Ecto neural progenitor cell (in vitro differentiated cells): ENCODE measurements around the gene GNAQ.

ENCODE experiments used
- DNase-seq: peaks from one replicate; pipeline ENCODE4 v3.0.0-alpha.2; 2018; ENCODE audit warnings: low spot score

Gene GNAQ

GRCh38 chr9:77944556-77945243, 86.9 kb downstream of the GNAQ start:
- no peak for DNase-seq

- no peak for DNase-seq
Observed at GRCh38 chr9:77943057-77943456, 88.6 kb downstream of the GNAQ start.

- no peak for DNase-seq
Observed at GRCh38 chr9:77939149-77939668, 92.4 kb downstream of the GNAQ start.

DNA sequence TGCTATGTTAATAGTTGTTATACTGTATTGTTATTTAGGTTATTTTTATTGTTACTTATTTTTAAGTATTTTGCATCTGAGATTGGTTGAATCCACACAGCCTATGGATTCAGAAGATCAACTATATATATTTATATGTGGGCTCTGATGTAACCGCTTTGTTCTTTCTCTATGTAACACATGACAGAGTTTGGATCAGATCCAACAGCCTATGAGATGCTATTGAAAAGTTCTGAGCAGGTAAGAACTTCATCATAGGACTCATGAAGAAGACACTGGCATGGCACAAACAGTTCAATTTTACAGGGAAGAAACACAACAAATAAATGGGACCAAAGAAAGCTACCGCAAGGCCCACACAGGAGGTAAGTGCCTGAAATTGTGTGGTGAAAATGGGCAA, 93.4 kb downstream of the GNAQ start:
- DNase-seq = no peak

DNA sequence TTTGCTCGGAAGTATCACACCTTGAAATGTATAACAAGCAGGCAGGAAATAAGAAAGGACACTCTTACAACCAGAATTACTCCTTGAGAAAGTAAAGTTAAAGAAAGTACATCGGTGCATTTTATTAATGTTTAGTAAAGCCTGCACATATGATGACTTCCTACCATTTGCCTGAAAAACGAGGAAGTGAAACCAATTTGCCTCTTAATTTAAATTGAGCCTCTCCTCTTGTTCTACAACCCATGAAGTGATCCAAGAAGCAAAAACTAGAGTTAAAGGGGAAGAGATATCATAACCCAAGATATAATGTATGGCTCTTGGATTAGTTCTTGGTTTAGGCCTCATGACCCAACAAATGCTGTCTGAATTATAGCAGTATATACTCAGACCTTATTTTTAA, 95.6 kb downstream of the GNAQ start:
- DNase-seq = no peak

DNA sequence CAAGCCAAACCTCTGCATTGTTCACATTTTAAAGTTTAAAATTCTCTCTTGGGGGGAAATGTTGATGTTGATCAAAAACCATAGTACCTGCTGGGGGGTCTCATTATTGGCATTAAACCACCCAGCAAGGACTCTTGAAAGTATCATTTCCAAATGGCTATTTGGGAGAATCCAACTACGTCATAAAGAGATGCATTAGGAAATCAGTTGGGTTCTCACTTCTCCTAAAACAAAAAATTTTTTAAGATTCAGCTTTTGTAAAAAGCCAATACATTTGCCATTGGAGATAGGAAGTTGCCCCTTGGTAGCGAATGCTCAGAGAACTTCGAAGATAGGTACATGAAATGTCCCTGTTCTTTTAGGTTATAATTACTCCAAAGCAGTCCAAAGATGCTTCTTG, 96.4 kb downstream of the GNAQ start:
- no peak for DNase-seq

DNA sequence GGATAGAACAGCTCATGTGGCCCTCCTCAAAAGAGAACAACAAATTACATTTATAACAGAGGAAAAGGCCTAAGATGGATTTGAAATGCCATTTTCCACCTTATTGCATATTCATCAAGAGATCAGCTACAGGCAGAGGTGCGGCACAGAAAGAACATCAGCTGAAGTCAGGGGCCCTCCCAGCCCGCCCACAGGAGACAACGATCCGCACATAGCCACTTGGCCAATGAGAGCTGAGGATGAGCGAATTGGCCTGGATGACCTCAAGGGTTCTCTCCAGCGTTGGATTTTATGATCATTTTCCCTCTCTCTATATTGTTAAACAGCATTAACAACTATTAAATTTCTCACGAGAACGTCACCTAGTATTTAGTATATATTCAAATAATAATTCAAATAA, 97.6 kb downstream of the GNAQ start:
- DNase-seq = no peak

- DNase-seq = no peak
Observed at GRCh38 chr9:77933019-77933418, 98.6 kb downstream of the GNAQ start.

DNA sequence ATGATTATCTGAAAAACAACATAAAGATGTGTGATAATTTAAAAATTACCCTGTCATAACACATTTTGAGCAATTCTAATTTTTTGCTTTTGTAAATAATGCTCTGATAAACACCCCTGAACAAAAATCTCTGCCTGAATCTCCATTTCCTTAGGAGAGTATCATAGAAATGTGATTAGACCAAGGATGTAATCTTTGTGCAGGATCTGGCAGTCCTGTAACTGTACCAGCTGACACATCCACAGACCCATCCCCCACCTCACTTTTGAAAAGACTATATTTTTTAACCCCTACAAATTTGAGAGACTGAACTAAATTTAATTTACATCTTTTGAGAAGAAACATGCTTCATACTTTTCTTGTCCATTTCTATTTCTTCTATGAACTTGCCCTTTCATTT, 101.7 kb downstream of the GNAQ start:
- DNase-seq = no peak

- no peak for DNase-seq
Observed at GRCh38 chr9:77927265-77927664, 104.3 kb downstream of the GNAQ start.

DNA sequence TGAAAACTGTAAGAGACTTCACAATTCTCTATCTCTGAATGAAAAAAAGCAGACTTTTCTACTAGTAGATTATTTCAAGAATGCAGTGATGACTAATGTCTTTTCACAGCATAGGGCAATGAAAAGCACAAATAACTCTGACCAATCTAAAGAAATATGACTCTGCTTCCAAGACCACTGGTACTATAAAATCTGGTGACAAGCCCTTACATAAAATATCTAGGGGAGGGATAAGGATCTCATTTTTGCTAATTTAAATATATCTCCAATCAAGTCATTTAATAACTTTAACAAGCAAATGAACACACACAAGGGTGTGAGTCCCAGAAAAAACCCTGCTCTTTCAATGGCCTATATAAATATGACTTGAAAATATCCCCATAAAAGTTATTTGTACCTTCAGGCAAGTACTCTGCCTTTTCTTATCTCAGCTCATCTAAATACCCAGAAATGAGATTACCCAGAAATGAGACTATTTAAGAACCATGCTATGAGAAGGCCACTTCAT, 105.2 kb downstream of the GNAQ start:
- DNase-seq = no peak

DNA sequence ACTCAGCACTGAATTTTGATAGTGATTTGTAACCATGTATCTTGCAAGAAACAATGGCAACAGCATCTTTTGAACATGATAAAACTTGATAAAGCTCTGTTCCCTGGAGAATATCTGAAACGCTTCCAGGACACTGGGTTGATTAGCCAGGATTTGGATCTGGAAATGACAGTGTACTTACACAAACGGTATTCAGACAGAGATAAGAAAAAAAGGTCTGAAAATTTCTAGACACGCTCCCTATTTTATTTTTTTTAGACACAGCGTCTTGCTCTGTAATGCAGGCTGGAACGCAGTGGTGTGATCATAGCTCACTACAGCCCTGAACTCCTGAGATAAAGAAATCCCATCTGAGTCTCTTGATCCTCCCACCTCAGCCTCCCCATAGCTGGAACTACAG, 109.0 kb downstream of the GNAQ start:
- no peak for DNase-seq

- DNase-seq = no peak
Observed at GRCh38 chr9:77917800-77918199, 113.8 kb downstream of the GNAQ start.

DNA sequence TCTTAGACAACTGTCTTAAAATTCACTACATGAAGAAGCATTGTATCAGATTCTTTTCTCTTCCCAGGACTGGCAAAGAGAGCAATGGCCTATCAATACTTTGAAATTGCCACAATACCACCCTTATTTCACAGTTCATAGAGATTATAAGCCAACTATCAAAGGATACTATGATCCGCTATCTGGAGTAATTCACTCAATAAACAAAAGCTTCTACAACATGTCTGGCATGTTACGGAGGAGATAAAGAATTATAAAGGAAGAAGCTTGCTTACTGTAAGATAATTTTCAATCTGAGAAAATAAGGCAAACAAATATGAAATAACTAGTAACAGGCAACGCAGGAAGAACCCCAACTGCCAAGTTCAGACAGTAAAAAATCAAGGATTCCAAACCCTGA, 114.8 kb downstream of the GNAQ start:
- DNase-seq = no peak

DNA sequence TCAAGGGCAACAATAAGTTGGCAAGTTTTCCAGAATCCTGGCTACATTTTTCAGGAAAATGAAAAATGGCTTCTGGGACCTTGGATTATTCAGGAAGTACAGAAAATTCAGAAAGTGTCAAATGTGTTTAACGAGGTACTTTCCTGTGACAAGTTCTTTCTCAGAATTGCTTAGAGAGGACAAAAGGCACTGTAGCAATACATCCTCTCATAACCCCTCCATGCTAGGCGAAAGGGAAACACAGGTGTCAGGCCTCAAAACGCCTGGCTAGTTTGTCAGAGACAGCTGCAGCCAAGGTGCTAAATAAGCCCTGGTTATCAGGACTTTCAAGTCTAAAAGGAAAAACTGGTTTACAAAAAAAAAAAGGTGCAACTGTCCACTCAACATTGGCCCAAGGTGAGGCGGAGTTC, 115.2 kb downstream of the GNAQ start:
- no peak for DNase-seq

GRCh38 chr9:77915744-77916143, 115.9 kb downstream of the GNAQ start:
- DNase-seq = no peak

- DNase-seq = no peak
Observed at GRCh38 chr9:77912895-77913693, 118.5 kb downstream of the GNAQ start.

DNA sequence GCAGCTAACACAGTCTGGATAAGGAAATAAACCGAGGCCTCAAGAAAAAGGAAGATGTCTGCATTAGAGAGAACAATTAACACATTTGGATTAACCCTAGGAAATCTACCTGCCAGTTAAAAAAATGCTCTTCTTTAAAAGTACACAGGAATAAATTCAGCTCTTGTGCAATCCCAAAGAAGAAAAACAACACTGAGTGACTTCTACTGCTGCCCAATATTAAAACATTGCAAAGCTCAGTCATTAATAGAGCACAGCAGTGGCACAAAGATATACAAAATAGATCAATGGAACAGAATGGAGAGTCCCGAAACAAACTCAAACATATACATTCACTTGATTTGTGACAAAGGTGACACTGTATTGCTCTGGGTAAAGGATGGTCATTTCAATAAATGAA, 119.7 kb downstream of the GNAQ start:
- DNase-seq = no peak

DNA sequence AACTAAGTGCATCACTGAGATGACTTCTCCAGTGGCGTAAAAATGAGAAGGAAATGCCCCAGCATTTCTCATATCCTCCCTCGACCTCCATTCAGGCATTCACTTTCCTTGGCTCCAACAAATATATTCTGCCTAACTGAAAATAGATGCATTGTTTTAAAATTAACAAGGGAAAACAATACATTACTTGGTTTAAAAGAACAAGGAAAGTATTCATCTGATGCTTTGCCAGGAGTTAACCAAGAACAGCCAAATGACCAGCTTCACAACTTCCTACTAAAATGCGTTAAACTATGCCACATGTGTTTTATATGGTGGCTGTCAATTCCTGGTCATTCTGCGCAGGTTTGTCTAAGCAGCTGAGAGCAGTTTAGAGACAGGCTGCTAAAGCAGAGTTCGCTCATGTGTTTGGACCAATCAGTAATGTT, 121.4 kb downstream of the GNAQ start:
- DNase-seq = no peak

DNA sequence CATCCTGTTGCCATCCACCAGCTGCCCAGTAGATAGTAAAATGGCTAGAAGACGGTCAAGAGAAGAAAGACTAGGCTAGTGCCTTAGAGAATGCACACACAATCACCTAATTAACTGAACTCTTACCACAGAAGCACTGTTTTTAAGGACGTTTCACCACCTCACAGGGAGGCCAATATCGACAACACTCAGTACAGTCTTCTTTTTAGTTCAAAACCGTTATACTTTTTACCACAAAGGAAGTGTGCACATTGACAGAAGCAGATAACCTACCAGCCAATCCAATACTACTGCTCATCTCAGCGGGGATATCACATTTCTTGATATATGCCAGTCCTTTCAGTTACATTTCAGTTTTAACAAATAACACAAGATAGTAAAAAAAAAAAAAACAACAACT, 122.3 kb downstream of the GNAQ start:
- no peak for DNase-seq

DNA sequence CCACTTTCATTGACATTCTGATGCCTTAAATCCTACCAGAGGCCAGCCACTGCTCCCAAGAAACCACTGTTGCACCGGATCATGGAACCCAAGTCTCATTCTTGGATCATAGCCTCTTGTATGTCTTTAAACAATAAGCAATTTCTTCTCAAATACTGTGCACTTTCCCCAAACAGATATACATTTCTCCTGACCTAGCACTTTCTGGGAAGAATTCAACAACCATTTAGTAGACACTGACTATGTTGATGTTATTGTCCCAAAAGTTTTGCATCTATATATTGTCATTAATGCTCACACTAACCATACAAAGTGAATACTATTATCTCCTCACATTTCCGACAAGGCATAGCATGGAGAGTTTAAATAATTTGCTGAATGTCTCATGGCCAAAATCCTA, 123.3 kb downstream of the GNAQ start:
- DNase-seq = no peak

DNA sequence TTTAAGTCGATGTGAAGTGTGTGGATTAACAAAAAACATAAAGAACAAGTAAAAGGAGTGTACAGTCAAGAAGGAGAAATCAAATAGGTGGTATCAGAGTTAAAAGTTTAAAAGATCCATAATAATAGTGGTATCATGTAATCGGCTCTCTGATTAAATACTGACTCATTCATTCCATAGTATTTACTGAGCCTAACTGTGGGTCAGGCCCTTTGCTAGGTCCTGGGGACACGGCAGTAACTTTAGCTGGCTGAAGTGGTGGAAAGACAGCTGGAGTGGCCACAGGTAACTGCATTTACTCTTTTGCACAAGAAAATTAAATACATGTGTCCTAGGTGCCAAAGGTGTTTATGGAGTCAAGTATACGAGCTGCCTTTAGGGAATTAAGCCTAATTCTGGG, 124.0 kb downstream of the GNAQ start:
- DNase-seq = no peak

DNA sequence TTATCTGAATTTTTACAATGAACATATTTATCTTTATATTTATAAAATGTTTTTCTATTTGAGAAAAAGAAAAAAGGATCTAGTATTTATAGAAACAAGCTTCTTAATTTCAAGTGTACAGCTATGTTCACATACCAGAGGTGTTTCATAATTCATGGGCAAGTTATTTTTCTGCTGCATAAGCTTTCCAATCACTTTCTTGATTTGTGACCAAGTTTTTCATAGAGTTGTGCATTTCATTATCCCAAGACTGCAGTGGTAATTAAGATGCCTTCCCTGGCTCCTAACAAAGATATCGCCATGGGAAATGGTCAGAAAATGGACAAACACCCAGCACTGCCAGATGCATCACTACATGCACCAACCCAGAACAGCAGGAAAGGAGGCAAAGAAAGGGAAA, 124.6 kb downstream of the GNAQ start:
- no peak for DNase-seq
